ENCODE data around the gene SLC5A11.

- no peak for TF ChIP-seq CTCF (IDR thresholded peaks at IDR 0.05)
- TF ChIP-seq POLR2AphosphoS5 (IDR thresholded peaks at IDR 0.05): no peak
Observed at GRCh38 chr16:24863582-24864437, 18.0 kb downstream of the SLC5A11 start.
